IPS DF 6.9 (cell line): ENCODE measurements around the gene EIF4G3.

Source experiments
- DNase-seq: peaks from one replicate; pipeline ENCODE4 v3.0.0-alpha.2; 2013; ENCODE audit warnings: low read depth, low spot score
- H3K27ac ChIP-seq: one replicate; pipeline ENCODE4 v1.5.1; 2013; ENCODE audit warnings: low read length, control low read depth
- H3K27me3 ChIP-seq: 2 replicates; pipeline ENCODE4 v1.6.1; 2013; ENCODE audit warnings: mild to moderate bottlenecking, low read length; ENCODE audit not compliant: control insufficient read depth, insufficient read depth
- H3K36me3 ChIP-seq: 2 replicates; pipeline ENCODE4 v1.6.1; 2013; ENCODE audit warnings: low read length; ENCODE audit not compliant: control insufficient read depth, insufficient read depth
- H3K4me1 ChIP-seq: 2 replicates; pipeline ENCODE4 v1.6.1; 2013; ENCODE audit warnings: low read length; ENCODE audit not compliant: control insufficient read depth, insufficient read depth
- H3K4me3 ChIP-seq: 2 replicates; pipeline ENCODE4 v1.5.1; 2013; ENCODE audit warnings: mild to moderate bottlenecking, low read length
- H3K9me3 ChIP-seq: 2 replicates; pipeline ENCODE4 v1.6.1; 2013; ENCODE audit warnings: low read length, inconsistent platforms; ENCODE audit not compliant: control insufficient read depth, insufficient read depth
- WGBS: extraction: QIAGEN DNeasy Blood & Tissue Kit; methylation state at CpG from one replicate; pipeline ENCODE4 v1.1.7; 2013; ENCODE audit warnings: mixed read lengths, missing lambda C conversion rate; ENCODE audit not compliant: insufficient read length, insufficient coverage; 5-methylcytosine and 5-hydroxymethylcytosine counted together

EIF4G3 gene

DNA sequence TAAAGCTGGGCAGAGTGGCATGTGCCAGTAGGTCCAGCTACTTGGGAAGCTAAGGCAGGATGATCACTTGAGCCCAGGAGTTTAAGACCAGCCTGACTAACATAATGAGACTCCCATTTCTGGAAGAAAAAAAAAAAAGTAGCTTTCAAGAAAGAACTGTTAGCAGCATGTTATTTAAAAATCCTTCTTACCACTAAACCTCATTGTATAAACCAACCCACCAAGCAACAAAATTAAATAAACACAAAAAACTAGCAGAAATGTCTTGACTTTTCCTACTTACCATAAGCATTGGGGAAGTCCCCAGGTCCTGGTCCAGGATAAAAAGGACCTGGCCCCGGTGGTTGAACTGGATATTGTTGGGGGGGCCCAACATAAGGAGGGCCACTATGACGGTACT lies 196.6 kb downstream of the EIF4G3 start:
- H3K36me3 ChIP-seq = no peaks in the 10 kb centered on the region
- H3K27ac ChIP-seq = no peak overlapping the region
- H3K27me3 ChIP-seq = no peaks in the 10 kb centered on the region
- H3K4me3 ChIP-seq = no peak overlapping the region
- no CpG with 5 or more reads among the region's 2 CpGs for WGBS
- no peaks in the 10 kb centered on the region for H3K4me1 ChIP-seq
- H3K9me3 ChIP-seq = no peaks in the 10 kb centered on the region
- DNase-seq = no peak

DNA sequence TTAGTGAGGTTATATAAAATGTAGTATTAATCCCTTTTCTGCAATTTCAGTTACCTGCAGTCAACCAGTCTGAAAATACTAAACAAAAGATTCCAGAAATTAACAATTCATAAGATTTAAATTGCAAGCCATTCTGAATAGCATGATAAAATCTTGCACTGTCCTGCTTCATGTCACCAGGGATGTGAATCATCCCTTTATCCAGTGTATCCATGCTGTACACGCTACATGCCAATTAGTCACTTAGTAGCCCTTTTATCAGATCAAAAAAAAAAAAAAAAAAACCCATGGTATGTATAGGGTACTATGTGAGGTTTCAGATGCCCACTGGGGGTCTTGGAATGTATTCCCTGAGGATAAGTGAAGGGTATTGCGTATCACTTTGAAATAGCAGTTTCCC lies 198.3 kb downstream of the EIF4G3 start:
- H3K9me3 ChIP-seq = no peaks in the 10 kb centered on the region
- no peak overlapping the region for H3K4me3 ChIP-seq
- H3K27me3 ChIP-seq = no peaks in the 10 kb centered on the region
- H3K36me3 ChIP-seq = no peaks in the 10 kb centered on the region
- no peak for DNase-seq
- no CpG with 5 or more reads among the region's 2 CpGs for WGBS
- H3K4me1 ChIP-seq = no peaks in the 10 kb centered on the region
- no peak overlapping the region for H3K27ac ChIP-seq

DNA sequence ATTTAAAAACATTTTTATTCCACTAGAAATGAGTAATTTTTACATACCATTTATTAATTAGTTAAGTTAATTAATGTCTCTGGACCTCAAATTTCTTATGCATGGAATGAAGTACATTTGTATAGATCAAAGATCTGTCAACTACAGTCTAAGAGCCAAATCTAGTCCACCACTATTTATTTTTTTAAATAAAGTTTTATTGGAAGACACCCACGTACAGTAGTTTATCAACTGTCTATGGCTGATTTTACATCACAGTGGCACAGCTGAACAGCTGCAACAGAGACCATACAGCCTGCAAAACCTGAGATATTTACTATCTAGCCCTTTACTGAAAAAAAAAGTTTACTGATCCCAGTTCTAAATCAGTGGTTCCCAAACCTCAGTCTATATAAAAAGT lies 201.0 kb downstream of the EIF4G3 start:
- no peak for DNase-seq
- WGBS = no CpG with 5 or more reads among the region's 1 CpG
- Histone ChIP-seq H3K4me3 (no peak overlapping the region), H3K27ac (no peak overlapping the region), H3K27me3 (no peaks in the 10 kb centered on the region), H3K4me1 (no peaks in the 10 kb centered on the region), H3K36me3 (no peaks in the 10 kb centered on the region; the same call in 1 of the 2 replicates), H3K9me3 (no peaks in the 10 kb centered on the region)

DNA sequence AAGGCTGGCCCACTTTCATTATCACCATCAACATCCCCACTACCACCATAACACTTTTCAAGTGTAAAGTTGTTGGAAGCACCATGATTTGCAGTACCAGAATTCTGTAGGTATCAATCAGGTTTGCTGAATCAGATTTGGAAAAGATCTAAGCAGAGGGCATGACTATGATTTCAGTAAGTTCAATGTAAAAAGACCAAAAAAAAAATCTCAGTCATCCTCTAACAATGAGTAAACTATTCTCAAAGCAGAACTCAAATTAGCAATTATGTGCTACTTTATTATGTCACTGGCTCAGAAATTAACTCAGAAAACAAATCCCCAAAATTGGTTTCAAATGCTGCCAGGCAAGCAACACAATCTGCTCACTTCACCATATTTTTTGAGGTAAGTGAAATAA lies 201.7 kb downstream of the EIF4G3 start:
- no peak overlapping the region for H3K4me3 ChIP-seq
- no peaks in the 10 kb centered on the region for H3K9me3 ChIP-seq
- no peak for DNase-seq
- H3K4me1 ChIP-seq = no peaks in the 10 kb centered on the region
- H3K27ac ChIP-seq = no peak overlapping the region
- no peaks in the 10 kb centered on the region for H3K27me3 ChIP-seq
- H3K36me3 ChIP-seq = no peaks in the 10 kb centered on the region; the same call in 1 of the 2 replicates

DNA sequence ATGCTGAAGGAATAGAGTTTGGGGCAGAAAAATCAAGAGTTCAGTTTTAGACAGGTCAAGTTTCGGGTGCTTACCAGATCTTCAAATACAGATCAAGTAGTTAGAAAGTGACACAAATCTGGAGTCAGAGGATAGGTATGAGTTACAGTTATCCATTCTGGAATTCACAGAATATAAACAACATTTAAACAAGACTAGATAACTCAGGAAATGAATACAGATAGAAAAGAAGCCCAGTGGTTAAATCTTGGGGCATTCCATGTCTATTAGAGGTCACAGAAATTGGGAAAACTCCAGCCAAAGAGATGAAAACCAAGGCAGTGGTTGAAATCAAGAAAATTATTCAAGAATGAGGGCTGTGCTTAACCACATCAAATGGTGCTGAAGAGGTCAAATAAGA lies 202.6 kb downstream of the EIF4G3 start:
- H3K4me1 ChIP-seq = no peaks in the 10 kb centered on the region
- no peak overlapping the region for H3K4me3 ChIP-seq
- H3K27ac ChIP-seq = no peak overlapping the region
- WGBS = no CpG with 5 or more reads among the region's 1 CpG
- no peak for DNase-seq
- H3K9me3 ChIP-seq = no peaks in the 10 kb centered on the region
- H3K36me3 ChIP-seq = no peaks in the 10 kb centered on the region; the same call in 1 of the 2 replicates
- H3K27me3 ChIP-seq = no peaks in the 10 kb centered on the region

DNA sequence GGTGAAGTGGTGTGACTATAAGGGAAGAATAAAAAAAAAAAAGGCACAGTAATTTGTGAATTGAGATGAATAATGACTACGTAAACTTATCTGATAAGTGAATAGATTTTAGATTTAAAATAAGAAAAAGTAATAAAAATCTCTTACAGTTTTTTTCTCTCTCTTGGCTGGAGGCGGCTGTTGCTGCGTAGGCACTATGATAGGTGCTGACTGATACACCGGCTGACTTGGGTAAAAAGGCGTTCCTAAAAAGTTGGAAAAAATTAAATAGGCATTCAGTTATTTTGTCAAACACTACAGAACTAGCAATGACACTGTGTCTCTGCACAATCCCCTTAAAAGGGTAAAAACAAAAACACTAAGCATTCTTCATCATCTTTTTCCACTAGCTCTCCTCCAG lies 203.8 kb downstream of the EIF4G3 start:
- Histone ChIP-seq H3K27ac (no peak overlapping the region), H3K4me1 (no peaks in the 10 kb centered on the region), H3K4me3 (no peak overlapping the region), H3K27me3 (no peaks in the 10 kb centered on the region), H3K9me3 (no peaks in the 10 kb centered on the region), H3K36me3 (no peaks in the 10 kb centered on the region; the same call in 1 of the 2 replicates)
- WGBS = 100% methylated on average over 1 of the region's 5 CpGs
- DNase-seq = no peak

DNA sequence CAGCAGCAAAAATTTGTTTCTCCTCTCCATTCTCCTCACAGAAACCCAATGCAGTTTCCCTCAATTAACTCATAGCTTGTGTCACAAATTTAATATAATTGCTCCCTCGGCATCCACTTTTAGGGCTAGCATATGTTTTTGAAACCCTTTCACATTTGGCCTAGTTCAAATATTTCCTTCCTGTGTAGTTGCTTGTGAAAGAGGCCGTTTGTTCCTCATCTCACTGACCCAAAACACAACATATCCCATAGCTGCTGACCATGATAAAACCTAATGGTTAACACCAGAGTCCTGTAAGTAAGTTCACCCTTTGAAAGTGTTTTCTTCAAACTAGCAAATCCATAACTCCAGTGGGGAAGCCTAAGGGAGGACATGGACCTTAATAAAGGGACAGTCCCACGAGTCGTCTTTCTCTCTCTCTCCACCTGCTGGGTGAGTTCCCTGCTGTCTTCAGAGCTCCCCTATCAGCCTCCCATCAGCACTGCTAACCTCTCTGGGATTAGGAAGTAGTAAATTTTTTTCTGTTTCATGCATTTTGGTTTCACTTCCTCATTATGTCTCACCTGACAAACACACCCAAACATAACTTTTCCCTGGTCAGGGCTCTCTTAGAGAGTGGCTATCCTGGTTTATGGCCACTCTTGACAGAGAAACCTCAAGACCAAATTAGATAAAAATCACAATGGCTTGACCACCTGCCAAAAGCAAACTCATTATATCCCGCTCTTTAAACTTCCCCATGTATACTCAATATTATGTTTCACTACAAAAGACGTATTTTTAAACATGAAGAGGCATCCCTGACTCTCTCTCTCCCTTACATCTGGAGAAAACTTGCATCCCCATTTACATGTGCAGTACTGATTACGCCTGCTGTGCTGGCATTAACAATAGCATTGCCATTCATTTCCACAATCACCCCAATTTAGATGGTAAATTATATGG lies 211.9 kb downstream of the EIF4G3 start:
- DNase-seq = no peak
- no peak overlapping the region for H3K4me3 ChIP-seq
- no peaks in the 10 kb centered on the region for H3K4me1 ChIP-seq
- WGBS = 100% methylated on average over 1 of the region's 7 CpGs
- no peaks in the 10 kb centered on the region for H3K36me3 ChIP-seq
- H3K9me3 ChIP-seq = no peaks in the 10 kb centered on the region
- H3K27me3 ChIP-seq = no peaks in the 10 kb centered on the region
- no peak overlapping the region for H3K27ac ChIP-seq

DNA sequence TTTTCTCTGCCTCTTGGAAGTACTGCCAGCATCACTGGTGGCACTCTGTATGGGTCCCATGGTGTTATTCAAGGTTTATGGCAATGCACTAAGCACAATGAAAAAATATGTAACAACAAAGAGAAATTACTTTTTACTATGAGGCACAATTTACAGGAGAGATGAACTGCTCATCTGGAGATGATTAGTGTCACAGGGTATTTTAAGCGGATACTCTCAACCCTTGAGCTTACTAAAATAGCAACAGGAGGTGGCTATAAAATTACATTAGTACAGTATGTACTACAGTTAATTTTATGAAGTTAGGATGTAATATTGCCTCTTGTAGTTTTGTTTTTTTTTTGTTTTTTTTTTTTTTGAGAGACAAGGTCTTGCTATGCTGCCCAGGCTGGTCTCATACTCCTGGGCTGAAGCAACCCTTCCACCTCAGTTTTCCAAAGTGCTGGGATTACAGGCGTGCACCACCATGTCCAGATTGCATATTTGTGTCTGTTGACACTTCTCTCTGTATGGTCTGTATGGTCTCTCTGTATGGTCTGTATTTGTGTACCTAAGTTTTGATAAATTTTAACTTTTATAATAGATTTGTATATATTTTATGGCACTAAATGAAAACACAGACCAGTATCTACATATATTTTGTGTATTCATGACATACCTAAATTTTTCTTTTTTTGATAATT lies 214.0 kb downstream of the EIF4G3 start:
- Histone ChIP-seq H3K4me1 (no peaks in the 10 kb centered on the region), H3K36me3 (no peaks in the 10 kb centered on the region), H3K4me3 (no peak overlapping the region), H3K9me3 (no peaks in the 10 kb centered on the region), H3K27ac (no peak overlapping the region), H3K27me3 (no peaks in the 10 kb centered on the region)
- no peak for DNase-seq
- no CpG with 5 or more reads among the region's 2 CpGs for WGBS

DNA sequence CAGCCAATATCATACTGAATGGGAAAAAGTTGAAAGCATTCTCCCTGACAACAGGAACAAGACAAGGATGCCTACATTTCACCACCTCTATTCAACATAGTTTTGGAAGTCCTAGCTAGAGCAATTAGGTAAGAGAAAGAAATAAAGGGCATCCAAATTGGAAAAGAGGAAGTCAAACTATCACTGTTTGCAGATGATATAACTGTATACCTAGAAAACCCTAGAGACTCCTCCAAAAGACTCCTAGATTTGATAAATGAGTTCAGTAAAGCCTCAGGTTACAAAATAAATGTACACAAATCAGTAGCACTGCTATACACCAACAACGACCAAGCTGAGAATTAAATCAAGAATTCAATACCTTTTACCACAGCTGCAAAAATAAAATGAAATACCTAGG lies 218.3 kb downstream of the EIF4G3 start:
- Histone ChIP-seq H3K27me3 (no peaks in the 10 kb centered on the region), H3K9me3 (no peaks in the 10 kb centered on the region), H3K36me3 (no peaks in the 10 kb centered on the region), H3K4me3 (no peak overlapping the region), H3K27ac (no peak overlapping the region), H3K4me1 (no peaks in the 10 kb centered on the region)
- DNase-seq = no peak
- WGBS = no CpG with 5 or more reads among the region's 1 CpG

DNA sequence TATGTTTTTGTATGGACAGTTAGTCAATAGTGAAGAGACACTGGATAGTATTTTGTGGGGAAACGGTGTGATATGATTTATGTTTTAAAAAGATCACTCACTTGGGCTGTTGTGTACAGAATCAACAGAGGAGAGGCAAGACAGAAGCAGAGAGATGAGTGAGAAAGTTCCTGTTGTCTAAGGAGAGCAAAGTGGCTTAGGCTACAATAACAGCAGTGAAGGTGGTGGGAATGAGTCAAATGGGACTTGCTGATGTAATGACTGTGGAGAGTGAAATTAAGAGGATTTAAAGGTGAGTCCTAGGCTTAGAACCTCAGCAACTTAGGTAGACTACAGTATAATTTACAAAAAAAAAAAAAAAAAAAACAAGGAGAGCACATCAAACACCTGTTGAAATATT lies 220.4 kb downstream of the EIF4G3 start:
- WGBS = no CpG with 5 or more reads among the region's 1 CpG
- no peaks in the 10 kb centered on the region for H3K36me3 ChIP-seq
- H3K9me3 ChIP-seq = no peaks in the 10 kb centered on the region
- H3K27ac ChIP-seq = no peak overlapping the region
- H3K4me1 ChIP-seq = no peaks in the 10 kb centered on the region
- H3K27me3 ChIP-seq = no peaks in the 10 kb centered on the region
- no peak for DNase-seq
- H3K4me3 ChIP-seq = no peak overlapping the region
